ENCODE measurements around the gene RAB3C.
"Not testable (repeated sequence)": the region's sequence is repeated elsewhere in the genome, so short reads cannot be mapped to it uniquely, and the experiment has no call there.

The RAB3C gene

GRCh38 chr5:58680503-58680902, 97.6 kb downstream of the RAB3C start:
- DNase-seq = no peak

GRCh38 chr5:58681943-58682342, 99.1 kb downstream of the RAB3C start:
- DNase-seq = no peak

- DNase-seq = no peak
These were observed 100.7 kb downstream of the RAB3C start for GRCh38 chr5:58683567-58683966.

GRCh38 chr5:58687079-58687478, 104.2 kb downstream of the RAB3C start:
- DNase-seq = no peak

GRCh38 chr5:58687595-58687994, 104.7 kb downstream of the RAB3C start:
- DNase-seq = no peak

GRCh38 chr5:58699088-58699761, 116.3 kb downstream of the RAB3C start:
- not testable (repeated sequence) for DNase-seq

GRCh38 chr5:58699762-58700118, 116.9 kb downstream of the RAB3C start:
- DNase-seq = no peak

GRCh38 chr5:58703925-58704555, 121.2 kb downstream of the RAB3C start:
- DNase-seq = no peak

- no peak for DNase-seq
These were observed 123.9 kb downstream of the RAB3C start for GRCh38 chr5:58706736-58707135.

- no peak for DNase-seq
These were observed 125.6 kb downstream of the RAB3C start for GRCh38 chr5:58708456-58708855.

- not testable (repeated sequence) for DNase-seq
These were observed 127.5 kb downstream of the RAB3C start for GRCh38 chr5:58710425-58710824.

- no peak for DNase-seq
These were observed 128.0 kb downstream of the RAB3C start for GRCh38 chr5:58710871-58711270.

GRCh38 chr5:58711965-58712364, 129.1 kb downstream of the RAB3C start:
- no peak for DNase-seq

- DNase-seq = no peak
These were observed 131.2 kb downstream of the RAB3C start for GRCh38 chr5:58714046-58714445.

GRCh38 chr5:58715997-58716656, 133.3 kb downstream of the RAB3C start:
- no peak for DNase-seq

GRCh38 chr5:58716713-58717112, 133.8 kb downstream of the RAB3C start:
- DNase-seq = no peak

- no peak for DNase-seq
These were observed 134.6 kb downstream of the RAB3C start for GRCh38 chr5:58717303-58718007.

- DNase-seq = no peak
These were observed 135.5 kb downstream of the RAB3C start for GRCh38 chr5:58718269-58718978.

- no peak for DNase-seq
These were observed 139.3 kb downstream of the RAB3C start for GRCh38 chr5:58722160-58722559.

GRCh38 chr5:58724992-58725391, 142.1 kb downstream of the RAB3C start:
- DNase-seq = no peak

- DNase-seq = no peak
These were observed 148.8 kb downstream of the RAB3C start for GRCh38 chr5:58731641-58732040.

GRCh38 chr5:58735637-58736036, 152.8 kb downstream of the RAB3C start:
- DNase-seq = no peak

- DNase-seq = no peak
These were observed 153.3 kb downstream of the RAB3C start for GRCh38 chr5:58736214-58736613.

All from hippocampal formation (tissue), 2 donors.